SW480 (cell line): ENCODE measurements around the gene C15orf61.

Experiments
- DNase-seq: peaks from one replicate; pipeline ENCODE4 v3.0.0-alpha.2; 2016; ENCODE audit warnings: low spot score

Gene C15orf61

DNA sequence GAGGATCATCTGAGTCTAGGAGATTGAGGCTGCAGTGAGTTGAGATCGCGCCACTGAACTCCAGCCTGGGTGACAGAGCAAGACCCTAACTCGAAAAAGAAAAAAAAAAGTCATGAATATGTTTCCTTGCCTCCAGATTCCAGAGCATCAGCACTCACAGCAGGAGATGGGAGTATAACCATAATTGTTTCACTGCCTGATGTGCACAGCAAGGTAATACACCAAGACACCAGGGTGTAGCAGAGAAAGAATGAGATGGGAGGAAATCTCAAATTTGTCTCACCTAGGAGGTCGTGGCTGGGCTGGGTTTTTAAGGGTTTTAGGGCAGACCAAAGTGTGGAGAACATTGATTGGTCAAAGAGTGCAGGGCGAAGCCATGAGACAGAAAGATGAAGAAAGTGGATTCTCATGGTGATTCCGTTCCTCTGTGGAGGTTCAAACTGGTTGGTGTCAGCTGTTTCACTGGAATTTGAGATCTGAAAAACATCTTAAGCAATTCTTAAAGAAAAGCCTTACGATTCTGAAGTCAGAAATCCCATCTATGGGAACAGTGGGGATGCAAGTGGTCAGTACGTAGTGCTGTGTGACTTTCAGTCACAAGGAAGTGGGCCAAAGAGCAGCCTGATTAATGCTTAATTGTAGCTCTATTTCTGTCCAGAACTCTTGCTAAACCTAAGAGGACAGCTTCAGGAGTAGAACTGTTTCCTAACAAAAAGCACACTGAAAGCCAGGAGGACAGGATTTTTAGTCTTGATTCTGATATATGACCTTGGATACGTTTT, 7.8 kb upstream of the C15orf61 start:
- DNase-seq: no peak

DNA sequence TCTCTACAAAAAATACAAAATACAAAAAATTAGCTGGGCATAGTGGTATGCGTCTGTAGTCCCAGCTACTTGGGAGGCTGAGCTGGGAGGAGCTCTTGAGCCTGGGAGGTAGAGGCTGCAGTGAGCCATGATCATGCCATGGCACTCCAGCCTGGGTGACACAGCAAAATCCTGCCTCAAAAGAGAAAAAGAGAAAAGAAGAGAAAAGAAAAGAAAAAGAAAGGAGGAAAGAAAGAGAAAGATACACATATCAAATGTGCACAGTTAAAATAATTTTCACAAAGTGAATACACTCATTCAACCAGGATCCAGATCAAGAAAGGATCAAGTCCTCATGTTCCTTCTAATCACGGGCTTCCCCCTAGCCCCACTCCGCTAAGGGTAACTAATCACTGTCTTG, 5.8 kb upstream of the C15orf61 start:
- no peak for DNase-seq

DNA sequence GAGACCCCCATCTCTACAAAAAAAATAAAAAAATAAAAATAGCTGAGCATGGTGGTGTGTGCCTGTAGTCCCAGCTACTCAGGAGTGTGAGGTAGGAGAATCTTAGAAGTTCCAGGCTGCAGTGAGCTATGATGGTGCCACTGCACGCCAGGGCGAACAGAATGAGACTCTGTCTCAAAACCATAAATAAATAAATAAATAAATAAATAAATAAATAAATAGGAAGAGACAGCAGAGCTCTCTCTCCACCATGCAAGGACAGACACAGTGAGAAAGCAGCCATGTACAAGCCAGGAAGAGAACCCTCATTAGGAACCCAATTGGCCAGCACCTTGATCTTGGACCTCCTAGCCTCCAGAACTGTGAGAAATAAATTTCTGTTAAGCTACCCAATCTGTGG, 5.4 kb upstream of the C15orf61 start:
- DNase-seq: no peak

DNA sequence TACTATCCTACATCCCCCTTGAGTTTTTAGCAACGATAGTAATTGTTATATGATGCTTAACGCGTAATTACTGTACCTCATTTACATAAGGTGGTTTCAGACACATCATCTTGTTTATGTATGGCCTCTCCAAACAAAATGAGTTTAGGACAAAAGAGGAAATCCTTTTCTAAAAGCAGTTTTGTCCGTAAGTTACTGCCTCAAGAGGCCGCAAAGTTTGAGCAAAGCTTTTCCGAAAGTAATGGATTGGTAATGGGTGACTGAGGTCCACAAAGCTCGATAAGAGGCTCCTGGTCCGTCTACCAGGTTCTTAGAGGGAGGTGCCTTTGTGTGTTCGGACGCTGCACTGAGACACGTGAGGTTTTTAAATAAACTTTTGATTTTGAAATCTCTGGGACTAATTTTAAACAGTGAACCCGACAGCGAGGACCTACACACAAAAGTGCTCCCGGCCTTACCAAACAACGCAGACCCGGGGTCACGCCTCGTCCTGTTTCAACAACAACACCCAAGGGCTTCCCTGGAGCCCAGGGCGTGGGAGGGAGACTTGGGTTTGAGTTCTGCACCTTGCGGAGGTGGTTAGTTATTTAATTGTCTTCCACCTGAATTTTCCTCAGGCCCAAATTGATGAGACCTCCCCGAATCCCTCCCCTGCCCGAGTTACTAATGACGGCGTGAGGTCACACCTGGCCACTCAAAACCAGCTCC, 456 bp upstream of the C15orf61 start:
- no peak for DNase-seq

DNA sequence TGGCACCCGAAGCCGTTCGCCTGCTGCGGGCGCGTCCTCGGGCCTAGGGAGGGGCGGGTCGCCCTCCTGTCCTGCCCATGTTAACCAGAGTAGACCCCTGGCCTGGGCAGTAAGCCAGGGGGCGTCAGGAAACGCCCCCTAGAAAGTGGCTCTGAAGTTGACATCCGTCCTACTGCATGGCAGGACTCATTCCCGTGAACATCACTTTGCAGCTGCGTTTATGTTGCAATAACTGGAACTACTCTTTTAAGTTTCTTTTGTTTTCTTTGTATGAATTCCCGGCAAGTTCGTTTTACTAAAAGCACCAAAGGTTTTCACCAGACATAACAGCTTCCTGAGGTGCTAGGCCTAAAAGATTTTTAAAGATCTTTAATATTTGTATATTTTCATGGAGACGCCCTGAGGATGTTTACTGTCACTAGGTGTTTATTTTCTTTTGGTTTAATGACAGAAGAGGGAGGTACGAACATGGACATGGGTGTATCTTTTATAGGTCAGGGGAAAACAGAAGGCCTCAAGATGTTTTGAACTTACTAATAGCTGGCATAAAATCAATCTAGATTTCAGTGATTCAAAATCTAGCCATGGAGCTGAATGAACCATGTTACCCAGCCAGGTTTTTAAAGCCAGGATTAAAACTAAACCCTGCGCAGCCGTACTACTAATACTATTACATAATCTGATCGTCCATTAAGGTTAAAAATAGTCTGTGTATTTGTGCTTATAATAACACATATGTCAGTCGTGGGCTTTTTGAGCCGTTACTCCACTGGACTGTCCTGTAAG, 1.0 kb downstream of the C15orf61 start:
- DNase-seq: peak; percentile 24

DNA sequence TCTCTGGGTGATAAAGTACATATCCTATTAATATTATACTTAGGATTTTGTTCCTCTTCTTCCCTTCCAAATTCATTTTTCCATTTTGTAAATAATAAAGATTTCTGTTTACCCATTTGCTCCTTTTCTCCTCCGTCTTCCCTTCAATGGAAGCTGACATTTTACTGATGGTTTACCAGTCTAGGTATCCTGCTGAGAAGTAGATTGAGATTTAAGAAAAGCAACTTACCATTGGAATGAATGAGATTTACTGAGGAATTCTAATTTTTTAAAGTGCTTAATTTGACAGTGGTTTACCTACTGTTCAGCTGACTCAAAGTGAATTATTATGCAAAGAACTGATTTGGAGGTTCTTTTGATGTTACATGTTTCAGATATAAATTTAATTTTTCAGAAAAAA, 2.4 kb downstream of the C15orf61 start:
- no peak for DNase-seq

DNA sequence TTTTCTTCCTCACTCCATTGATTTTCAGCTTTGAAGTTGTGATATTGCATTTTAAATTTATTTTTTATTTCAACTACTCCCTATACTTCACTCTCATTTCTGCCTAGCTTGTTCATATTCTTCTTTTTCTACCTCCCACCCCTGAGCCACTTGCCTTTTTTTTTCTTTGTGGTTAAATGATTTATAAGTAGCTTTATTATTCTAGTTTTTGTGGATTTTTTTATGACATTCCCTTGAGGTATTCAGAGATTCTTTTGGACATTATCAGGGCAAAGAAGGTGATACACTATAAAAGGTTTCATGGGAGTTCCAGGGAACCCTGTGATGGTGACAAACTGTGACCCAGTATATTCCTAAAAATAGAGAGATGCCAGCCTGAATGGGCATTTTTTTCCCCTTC, 3.3 kb downstream of the C15orf61 start:
- no peak for DNase-seq

DNA sequence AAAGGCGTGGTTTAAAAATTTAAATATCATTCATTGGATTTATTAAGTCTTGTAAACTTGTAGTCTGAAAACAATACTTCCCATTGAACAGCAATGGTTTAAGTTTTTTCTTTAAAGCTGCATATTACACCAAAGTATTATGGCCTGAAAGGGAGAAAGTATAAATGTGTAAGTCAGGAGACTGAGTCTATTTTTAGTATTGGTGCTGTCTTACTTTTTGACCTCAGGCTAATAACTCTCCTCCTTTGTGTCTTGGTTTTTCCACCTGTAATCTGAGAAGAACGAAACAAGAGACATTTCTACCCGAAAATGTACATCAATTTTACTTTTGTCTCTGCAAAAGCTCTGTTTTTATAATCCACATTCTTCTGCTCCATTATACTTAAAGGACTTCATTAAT, 7.6 kb downstream of the C15orf61 start:
- DNase-seq: no peak

DNA sequence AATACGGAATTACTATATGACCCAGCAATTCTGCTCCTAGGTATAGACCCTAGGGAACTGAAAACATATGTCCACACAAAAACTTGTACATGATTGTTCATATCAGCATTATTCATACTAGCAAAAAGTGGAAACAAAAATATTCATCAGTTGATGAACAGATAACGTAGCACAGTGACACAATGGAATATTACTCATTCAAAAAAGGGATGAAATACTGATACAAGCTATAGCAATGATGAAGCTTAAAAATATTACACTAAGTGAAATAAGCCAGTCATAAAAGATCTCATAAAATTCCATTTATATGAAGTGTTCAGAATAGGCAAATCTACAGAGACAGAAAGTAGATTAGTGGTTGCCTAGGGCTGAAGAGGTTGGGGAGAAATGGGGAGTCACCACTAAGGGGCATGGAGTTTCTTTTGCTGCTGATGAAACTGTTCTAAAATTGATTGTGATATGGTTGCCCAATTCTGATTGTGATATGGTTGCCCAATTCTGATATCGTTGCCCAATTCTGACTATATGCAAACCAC, 10.5 kb downstream of the C15orf61 start:
- peak; percentile 2 for DNase-seq

DNA sequence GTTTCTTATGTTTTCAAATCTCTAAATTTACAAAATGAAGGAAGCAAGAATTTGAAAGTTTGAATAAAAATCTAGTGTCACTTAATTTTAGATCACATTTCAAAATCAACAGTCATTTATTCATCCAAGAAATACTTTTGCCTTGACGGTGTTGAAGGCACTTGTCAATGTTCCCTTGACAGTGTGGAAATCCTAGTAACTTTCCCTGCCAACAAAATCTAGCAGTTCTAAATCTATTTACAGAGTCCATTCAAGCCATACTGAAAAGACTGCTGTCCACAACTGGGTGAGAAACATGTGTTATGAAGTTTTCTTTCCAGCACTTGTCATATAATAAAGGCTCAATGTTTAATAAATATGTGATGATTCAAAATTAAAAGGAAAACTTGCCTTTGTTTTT, 12.9 kb downstream of the C15orf61 start:
- no peak for DNase-seq

DNA sequence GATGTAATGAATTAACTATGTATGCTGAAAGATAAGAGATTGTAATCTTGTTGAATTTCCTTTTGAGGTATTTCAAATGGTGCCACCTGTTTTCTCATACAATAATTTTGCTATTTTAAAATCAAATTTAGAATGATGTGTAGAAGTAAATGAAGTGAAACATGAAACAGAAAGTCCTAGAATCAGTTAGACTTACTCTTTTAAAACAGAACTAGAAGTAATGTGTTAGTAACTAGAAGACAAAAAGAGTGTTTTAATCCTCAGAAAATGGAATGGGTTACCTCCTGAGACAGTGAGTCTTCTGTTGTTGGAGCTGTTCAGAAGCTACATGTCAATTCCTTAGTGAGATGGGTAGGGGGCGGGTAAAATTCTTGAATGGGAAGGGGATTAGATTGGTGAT, 13.4 kb downstream of the C15orf61 start:
- DNase-seq: no peak

DNA sequence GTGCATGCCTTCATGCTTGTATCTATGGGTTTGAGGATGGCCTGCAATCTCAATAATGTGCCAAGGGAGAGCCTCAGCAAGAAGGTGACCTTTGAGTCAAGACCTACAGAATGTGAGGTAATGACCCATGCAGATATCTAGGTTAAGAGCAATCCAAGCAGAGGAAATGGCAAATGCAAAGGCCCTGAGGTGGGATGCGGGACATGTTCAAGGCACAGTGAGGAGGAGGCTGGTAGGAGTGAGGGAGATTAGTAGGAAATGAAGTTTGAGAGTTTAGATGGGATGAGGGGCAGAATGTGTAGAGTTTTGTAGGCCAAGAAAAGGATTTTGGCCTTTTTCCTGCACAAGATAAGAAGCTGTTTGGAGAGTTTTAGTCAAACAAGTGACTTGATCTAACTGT, 16.8 kb downstream of the C15orf61 start:
- no peak for DNase-seq

DNA sequence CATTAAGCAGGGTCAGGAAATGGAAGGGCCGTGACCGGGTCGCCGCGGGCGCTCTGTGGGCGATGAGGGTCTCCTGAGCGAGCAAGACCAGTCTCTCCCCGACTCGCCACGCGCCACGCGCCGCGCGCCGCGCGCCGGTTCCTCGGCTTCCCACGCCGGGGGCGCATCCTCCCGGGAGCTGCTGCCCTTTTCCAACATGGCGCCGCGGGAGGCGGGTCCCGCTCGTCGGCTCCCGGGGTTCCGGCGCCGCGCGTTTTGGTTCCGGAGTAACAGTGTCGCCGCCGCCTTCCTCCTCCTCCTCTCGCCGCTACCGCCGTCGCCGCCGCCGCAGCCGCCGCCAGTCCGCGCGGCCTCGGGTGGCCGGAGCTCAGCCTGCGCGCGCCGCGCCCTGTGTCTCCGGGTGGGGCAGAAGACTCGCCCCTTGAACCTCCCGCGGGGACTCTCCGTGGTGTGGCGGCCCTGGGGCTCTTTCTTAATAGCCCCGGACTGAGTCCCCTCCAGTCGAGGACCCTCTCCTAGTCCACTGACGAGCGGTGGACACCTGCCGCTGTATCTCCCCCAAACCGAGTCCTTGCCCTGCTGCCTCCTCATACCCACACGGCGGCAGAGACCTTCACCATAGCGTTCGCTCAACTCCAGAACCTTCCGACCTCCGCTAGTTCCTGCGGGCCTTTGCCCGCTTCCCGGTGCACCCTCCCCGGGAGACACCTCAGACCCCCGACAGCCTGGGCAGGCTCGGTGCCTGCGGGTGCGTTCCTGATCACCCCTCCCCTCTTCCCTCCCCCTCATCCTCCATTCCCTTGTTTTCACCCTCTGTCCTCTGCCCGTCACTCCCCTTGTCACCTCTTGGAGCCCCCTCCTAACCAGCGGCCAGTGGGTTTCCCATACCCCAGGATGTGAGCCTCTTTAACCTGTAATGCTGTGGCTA, 21.8 kb downstream of the C15orf61 start, which contains the start of gene MAP2K5:
Gene MAP2K5, plus strand, starts transcription at position 284 of the 928 bp plus-strand sequence. Its CDS starts 633 bp downstream, at position 917.
- peak; percentile 81 for DNase-seq

DNA sequence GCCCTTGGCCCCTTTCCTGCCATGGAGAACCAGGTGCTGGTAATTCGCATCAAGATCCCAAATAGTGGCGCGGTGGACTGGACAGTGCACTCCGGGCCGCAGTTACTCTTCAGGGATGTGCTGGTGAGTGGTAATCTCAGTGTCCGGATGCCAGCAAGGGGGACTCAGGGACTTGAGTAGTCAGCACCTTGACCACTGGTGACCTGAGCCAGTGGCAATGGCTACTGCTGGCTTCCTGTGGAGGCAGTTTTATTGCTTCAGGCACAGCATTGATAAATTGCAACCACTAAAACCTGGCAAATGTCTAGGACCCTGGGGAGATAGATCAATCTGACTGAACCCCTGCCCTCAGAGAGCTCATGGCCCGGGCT, 22.4 kb downstream of the C15orf61 start:
- DNase-seq: no peak

DNA sequence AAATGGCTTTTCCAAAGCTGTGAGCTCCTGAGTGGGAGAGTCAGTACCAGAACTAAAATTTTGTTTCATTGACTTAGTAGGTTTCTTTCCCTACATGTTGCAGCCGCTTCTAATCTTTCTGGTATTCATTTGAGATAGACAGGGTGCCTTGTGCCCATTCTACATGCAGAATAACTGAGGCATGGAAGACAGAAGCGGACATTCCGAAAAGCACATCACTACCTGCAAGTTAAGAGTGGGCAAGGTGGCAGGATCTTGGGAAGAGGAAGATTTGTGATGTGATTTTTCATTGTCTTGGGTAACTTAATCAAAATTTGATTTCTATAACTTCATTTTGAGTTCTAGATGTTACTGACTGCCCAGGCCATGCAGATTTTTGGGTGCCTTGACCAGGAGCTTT, 23.5 kb downstream of the C15orf61 start:
- no peak for DNase-seq

DNA sequence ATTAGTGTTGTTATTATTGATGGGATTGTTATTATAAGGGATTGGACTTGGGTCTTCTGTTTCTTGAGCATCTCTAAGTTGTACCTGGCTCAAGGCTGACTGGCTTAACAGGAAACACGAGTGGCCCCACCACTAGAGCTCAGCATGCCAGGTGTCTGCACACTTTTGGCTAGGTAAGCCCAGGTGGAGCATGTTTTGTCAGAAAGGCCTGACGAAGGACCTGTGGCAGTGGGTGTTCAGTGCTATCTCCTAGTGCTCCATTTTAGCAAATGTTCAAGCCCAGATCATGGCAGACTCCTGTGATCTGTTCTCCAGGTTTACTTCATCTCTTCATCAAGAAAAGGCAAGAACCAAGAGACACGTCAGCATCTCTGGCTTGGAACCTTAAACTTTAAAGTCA, 24.9 kb downstream of the C15orf61 start:
- DNase-seq: no peak

DNA sequence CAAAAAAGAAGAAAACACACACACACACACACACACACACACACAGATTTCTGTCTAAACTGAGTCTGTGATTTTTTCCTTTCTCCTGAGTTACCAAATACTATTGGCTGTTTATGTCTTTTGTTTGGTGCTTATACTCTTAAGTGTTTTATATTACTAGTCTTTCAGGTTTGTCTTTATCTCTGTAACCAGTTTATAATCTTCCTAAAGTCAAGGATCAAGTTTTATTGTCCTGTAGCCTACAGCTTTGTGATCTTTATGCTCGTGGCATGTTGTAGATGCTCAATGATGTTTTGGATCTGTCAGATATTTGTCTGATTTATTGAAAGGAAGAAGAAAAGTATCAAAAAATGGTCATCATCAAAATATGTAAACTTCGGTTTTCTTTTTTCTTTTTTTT, 26.1 kb downstream of the C15orf61 start:
- DNase-seq: no peak

DNA sequence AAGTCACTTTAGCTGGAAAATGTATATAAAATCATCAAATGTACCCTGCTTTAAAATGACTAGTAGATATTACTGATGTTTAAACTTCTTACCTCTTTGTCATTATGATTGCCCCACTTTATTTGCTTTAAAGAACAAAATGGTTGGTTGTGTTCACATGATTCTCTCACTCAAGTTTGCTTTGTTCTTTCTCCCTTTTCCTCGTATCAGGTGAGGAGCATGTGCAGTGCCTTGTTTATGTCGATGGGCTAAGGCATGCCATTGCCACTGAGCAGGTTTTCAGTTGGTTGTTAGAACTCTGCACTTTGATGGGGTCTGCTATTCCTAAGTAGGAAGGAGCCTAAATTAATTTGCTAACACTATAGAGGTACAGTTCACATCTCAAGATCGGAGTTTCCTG, 26.9 kb downstream of the C15orf61 start:
- no peak for DNase-seq

DNA sequence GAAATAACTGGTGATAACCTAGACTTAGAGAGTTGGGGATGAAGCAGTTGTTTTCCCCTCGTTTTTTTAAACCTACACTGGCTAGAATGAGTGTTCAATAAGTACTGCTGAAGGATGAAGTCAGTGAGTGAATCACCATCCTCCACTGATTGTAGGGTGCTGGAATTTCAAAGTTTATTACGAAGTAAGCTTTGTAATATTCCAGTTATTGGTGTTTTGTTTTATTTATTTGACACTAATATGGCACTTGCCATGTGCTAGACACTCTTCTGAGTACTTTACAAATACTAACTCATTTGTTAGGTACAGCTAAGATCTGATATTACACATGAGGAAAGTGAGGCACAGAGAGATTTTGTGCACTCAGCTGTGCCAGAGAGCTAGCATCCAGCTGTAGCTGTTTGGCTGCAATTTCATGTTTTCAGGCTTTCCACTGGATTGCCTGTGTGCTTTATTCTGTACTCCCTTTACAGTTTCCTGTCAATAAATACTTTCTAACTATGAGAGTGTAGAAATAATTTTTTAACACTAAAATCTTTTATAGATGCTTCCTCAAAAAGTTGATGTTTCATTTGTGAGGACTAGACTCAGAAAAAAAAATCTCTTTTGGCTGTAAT, 27.4 kb downstream of the C15orf61 start:
- DNase-seq: no peak

DNA sequence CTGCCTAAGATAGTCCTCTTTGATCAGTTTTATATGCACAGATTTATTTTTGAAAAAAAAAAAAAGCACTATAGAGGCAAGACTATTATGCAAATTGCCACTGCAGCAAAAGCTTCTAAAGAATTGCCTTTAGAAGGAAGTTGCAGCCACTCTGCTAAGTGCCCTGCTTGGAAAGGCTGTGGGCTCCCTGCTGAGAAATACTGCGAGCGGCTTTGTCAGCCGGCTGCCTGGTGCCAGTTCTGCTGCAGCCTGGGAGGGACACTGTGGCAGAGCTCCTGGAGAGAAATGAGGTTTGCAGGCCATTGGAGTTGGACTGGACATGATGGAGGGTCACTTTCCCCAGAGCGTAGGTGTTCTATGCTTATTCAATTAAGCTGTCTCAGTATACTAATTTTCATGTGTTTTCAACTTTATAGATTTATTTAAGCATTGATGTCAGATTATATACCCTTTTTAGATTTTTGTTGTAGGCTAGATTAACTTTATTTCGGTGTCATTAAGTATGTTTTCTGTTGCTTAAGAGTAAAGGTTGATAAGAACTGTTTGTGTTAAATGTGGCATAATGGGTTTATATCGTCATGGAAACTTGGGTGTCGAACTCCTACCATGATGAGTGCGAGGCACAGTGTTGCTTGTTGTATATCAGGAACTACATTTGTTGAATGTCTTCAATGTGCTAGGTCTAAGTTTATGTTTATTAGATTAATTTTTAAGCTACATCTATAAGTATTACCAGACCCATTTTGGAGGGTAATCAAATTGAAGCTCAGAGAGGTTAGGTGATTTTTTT, 28.1 kb downstream of the C15orf61 start:
- DNase-seq: no peak
